ENCODE results near the gene CACNA2D1.

CACNA2D1 gene

DNA sequence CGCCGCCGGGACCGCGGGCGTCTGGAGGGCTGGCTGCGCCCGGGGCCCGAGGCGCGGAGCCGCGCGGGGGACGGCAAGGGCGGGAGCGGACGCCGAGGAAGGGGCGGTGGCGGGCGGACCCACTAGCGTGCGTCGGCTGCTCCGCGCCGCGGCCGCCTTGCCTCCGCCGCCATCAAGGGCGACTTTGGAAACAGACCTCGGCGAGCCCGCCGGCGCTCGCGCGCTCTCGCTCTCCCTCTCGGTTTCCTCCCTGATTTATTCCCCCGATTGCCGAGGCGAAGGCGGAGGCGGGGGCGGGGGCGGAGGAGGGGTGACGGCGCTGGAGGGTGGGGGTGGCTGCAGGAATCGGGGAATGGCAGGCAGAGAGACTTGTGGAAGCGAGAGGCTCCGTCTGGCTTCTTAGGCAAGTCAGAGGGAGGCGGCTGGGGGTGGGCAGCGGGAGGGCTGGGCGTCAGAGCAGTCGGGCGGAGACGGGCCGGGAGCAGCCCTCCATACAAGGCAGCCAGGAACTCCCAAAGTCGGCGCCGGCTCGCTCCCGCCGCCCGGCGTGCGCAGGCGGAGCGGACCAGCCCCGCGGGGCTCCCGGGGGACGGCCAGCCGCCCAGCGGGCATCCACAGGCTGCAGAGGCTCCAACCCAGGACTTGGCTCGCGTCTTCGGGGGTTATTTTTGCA is at the start of gene CACNA2D1:
Gene CACNA2D1 (minus strand): TSS at position 231 of the 673 bp plus-strand sequence.
- DNase-seq (ENCODE audit: low read depth) = peak; percentile 68
- no peak for TF ChIP-seq POLR2A (IDR thresholded peaks at IDR 0.05; ENCODE audit: extremely low read depth, insufficient read length)
- TF ChIP-seq, protein P1, sequence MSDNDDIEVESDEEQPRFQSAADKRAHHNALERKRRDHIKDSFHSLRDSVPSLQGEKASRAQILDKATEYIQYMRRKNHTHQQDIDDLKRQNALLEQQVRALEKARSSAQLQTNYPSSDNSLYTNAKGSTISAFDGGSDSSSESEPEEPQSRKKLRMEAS (IDR thresholded peaks at IDR 0.05; ENCODE audit: low read depth, low read length) = 0 out of 2 replicates have a peak, but pooled peaks have one; percentile 4
- no peak for TF ChIP-seq MYC (IDR thresholded peaks at IDR 0.05; ENCODE audit: low read depth, low read length)
- TF ChIP-seq, protein P2, sequence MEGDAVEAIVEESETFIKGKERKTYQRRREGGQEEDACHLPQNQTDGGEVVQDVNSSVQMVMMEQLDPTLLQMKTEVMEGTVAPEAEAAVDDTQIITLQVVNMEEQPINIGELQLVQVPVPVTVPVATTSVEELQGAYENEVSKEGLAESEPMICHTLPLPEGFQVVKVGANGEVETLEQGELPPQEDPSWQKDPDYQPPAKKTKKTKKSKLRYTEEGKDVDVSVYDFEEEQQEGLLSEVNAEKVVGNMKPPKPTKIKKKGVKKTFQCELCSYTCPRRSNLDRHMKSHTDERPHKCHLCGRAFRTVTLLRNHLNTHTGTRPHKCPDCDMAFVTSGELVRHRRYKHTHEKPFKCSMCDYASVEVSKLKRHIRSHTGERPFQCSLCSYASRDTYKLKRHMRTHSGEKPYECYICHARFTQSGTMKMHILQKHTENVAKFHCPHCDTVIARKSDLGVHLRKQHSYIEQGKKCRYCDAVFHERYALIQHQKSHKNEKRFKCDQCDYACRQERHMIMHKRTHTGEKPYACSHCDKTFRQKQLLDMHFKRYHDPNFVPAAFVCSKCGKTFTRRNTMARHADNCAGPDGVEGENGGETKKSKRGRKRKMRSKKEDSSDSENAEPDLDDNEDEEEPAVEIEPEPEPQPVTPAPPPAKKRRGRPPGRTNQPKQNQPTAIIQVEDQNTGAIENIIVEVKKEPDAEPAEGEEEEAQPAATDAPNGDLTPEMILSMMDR (IDR thresholded peaks at IDR 0.05; ENCODE audit: low read depth, low read length) = no peak
- peak within 1 kb of the TSS; percentile 32 for H3K4me3 ChIP-seq (ENCODE audit: low read depth, low read length)

DNA sequence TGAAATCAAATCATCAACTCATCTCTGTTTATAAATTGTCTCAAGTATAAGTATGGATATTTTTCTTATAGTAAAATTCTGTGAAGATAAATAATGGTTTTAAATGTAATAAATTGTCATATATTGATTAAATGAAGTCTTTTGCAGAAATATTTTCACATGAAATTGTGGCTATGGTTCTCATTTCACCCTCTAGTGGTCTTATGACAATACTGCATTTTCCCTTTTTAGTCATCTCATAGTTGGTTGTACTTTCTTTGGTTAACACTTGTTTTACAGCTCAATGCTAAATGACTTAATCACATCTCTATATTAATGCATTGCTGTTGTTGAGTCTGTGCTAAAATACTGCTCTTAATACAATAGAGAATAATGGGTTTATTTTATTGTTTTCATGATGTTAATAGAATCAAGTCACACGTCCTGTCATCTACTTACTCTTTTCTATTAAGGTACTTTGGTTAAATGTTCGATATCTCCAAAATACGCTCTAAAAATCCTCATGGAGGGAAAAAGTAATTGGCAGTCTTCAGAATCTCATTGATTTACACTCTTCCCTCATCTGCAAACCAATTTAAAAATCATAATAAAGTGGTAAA is 38.0 kb upstream of the CACNA2D1 start:
- DNase-seq (ENCODE audit: low read depth) = peak; percentile 28
- H3K4me3 ChIP-seq (ENCODE audit: low read depth, low read length) = no peak overlapping the region
- no peak for TF ChIP-seq POLR2A (IDR thresholded peaks at IDR 0.05; ENCODE audit: extremely low read depth, insufficient read length)
- TF ChIP-seq, protein P2 (IDR thresholded peaks at IDR 0.05; ENCODE audit: low read depth, low read length) = peak; percentile 52

DNA sequence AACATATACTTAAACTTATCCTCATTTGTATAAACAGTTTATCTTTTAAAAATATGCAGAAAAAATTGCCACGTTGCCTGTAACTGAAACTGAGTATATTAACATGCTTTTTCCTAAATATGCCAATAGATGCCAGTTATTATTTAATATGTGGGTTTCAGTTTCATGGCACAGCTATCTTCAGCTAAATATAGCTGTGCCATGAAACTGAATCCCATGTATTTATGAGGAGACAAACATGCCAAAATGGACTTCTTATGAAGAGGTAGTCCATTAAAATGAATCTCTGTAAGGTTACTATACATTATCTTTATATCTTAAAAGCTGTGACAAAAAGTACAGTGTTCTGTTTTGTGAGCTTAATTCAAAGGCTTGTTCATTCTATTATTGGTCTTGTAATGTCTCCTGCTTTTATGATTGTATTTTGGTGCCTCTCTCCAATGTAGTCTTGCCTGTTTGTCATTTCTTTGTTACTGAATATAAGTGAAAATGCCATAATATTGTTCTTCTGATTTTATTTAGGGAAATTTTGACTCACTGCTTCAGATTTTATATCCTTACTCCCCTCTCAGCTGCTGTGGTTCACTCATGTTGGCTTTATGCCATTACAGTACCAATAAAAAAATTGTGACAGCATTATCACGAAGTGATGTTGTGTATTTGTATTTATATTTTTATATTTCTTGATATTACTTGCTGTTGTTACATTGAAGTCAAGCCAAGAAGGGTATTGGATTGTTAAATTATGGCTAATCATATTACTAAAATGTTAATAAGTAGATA is 34.3 kb upstream of the CACNA2D1 start:
- DNase-seq (ENCODE audit: low read depth) = no peak
- TF ChIP-seq, protein P2 (IDR thresholded peaks at IDR 0.05; ENCODE audit: low read depth, low read length) = no peak
- no peak for TF ChIP-seq POLR2A (IDR thresholded peaks at IDR 0.05; ENCODE audit: extremely low read depth, insufficient read length)
- TF ChIP-seq, protein P1 (IDR thresholded peaks at IDR 0.05; ENCODE audit: low read depth, low read length) = no peak
- H3K4me3 ChIP-seq (ENCODE audit: low read depth, low read length) = no peak overlapping the region

DNA sequence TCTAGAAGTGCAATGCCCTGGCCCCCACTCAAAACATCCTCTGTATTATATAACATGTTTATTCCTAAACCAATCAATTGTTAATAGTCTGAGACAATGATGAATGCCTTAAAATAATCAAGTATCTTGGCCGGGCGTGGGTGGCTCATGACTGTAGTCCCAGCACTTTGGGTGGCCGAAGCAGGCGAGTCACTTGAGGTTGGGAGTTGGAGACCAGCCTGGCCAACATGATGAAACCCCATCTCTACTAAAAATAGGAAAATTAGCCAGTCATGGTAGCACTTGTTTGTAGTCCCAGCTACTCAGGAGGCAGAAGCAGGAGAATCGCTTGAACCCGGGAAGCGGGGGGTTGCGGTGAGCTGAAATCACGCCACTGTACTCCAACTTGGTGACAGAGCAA is 29.4 kb upstream of the CACNA2D1 start:
- no peak for DNase-seq (ENCODE audit: low read depth)
- H3K4me3 ChIP-seq (ENCODE audit: low read depth, low read length) = no peak overlapping the region
- TF ChIP-seq, protein P2 (IDR thresholded peaks at IDR 0.05; ENCODE audit: low read depth, low read length) = no peak
- TF ChIP-seq POLR2A (IDR thresholded peaks at IDR 0.05; ENCODE audit: extremely low read depth, insufficient read length) = no peak
- TF ChIP-seq MYC (IDR thresholded peaks at IDR 0.05; ENCODE audit: low read depth, low read length) = no peak
- TF ChIP-seq, protein P1 (IDR thresholded peaks at IDR 0.05; ENCODE audit: low read depth, low read length) = no peak

DNA sequence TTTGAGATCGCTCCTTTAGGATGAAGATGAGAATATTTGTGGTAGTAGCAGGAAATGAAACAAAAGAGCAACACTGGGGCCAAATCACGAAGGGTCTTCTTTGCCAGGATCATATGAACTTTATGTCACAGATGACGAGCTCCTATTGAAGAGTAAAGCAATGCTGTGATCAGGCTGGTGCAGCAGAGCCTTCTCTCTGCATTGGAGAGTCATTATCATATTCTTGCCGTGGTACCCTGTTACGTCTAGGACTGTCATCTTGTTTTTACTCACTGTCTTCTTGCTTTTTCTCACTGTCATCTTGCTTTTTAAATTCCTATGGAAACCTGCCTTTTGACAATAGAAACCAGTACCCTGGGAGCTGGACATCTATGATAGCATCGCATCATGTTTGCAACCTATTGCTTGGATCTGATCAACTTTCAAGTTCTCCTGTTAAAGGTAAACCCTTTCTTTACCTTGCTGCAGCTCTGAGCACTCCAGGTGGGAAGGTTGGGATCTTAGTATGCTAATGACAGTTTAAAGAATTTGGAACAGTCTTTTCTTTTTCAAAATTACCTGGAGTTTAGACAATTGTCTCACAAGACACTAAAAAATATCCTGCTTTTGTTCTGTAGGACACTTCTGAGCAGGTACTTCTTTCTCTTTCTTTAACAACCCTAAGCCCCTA is 27.9 kb upstream of the CACNA2D1 start:
- TF ChIP-seq, protein P1 (IDR thresholded peaks at IDR 0.05; ENCODE audit: low read depth, low read length) = no peak
- TF ChIP-seq, protein P2 (IDR thresholded peaks at IDR 0.05; ENCODE audit: low read depth, low read length) = no peak
- TF ChIP-seq MYC (IDR thresholded peaks at IDR 0.05; ENCODE audit: low read depth, low read length) = no peak
- no peak for TF ChIP-seq POLR2A (IDR thresholded peaks at IDR 0.05; ENCODE audit: extremely low read depth, insufficient read length)

More for the DNA sequence above, 27.9 kb upstream of the CACNA2D1 start:
- H3K4me3 ChIP-seq (ENCODE audit: low read depth, low read length) = no peak overlapping the region
- no peak for DNase-seq (ENCODE audit: low read depth)
